HG02610 (cell line): ENCODE measurements around the gene CCDC194.

Experiments used
- ATAC-seq: cut with Tn5 transposase; IDR thresholded peaks from one replicate; pipeline ENCODE4 v1.9.1; 2021; ENCODE audit warnings: mild to moderate bottlenecking, moderate library complexity; ENCODE audit not compliant: unreplicated experiment

The CCDC194 gene, protein sequence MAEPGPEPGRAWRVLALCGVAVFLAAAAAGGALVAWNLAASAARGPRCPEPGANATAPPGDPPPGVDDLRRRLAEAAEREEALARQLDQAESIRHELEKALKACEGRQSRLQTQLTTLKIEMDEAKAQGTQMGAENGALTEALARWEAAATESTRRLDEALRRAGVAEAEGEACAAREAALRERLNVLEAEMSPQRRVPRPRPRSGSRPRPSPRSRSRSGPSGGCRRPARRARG

GRCh38 chr19:17393914-17394313 is at the start of gene CCDC194:
Gene CCDC194, minus strand, starts transcription at chr19:17394196. Its CDS starts 38 bp downstream, at chr19:17394158.
- ATAC-seq, result no peak

GRCh38 chr19:17441241-17442021 is 47.4 kb upstream of the CCDC194 start:
- no peak for ATAC-seq

DNA sequence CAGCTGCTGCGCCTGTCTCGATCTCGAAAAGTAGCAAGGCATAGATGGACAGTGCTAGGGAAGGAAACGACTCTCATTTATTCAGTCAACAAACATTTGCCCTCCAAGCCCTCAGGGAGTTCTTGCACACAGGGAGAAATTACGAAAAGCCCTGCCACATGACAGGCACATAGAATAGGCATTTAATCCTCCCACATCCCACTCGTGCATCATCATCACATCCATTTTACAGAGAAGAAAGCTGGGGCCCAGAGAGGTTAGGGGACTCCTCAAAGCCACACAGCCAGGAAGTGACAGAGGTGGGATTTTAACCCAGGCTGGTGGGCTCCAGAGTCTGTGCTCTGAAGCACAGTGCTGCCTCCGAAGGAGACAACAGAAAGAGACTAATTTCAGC is 42.9 kb upstream of the CCDC194 start:
- no peak for ATAC-seq

GRCh38 chr19:17436094-17436873 is 42.3 kb upstream of the CCDC194 start:
- ATAC-seq, result no peak

GRCh38 chr19:17435218-17435617 is 41.2 kb upstream of the CCDC194 start:
- ATAC-seq, result no peak

DNA sequence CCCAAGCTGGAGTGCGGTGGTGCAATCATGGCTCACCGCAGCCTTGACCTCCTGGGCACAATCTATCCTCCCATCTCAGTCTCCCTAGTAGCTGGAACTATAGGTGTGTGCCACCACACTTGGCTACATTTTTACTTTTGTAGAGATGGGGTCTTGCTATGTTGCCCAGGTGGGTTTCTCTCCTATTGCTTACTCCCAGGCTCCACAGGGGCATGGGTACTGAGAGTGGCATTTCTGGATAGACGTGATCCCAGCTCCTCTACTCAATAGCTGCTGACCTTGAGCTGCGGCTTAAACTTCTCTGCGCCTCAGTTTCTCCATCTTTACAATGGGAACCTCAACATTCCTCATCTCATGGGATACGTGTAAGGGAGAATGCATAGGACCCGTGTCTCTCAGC is 37.4 kb upstream of the CCDC194 start:
- ATAC-seq, result no peak

- ATAC-seq, result no peak
These were observed 35.7 kb upstream of the CCDC194 start for GRCh38 chr19:17429641-17430113.

GRCh38 chr19:17424743-17425365 is 30.9 kb upstream of the CCDC194 start:
- no peak for ATAC-seq

GRCh38 chr19:17423429-17424208 is 29.6 kb upstream of the CCDC194 start:
- ATAC-seq, result no peak

GRCh38 chr19:17421942-17422341 is 27.9 kb upstream of the CCDC194 start:
- no peak for ATAC-seq

DNA sequence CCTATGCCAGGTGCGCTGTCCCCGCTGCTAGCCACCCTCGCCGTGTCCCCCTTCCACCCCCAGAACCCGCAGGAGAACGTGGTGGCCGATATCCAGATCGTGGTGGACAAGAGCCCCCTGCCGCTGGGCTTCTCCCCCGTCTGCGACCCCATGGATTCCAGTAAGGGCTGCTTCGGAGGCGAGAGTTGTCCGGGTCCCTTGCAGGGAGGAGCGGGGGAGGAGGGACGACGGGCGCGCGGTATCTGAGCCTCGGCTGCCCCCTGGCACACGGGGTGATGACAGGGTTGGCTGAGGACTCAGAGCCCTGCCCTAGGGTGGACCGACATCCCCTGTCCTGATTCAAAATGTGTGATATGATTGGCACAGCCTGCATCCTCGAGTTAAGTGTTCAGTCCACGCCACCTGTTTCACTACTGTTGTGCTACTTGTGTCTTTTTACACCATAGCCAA is 26.5 kb upstream of the CCDC194 start:
- ATAC-seq, result no peak

DNA sequence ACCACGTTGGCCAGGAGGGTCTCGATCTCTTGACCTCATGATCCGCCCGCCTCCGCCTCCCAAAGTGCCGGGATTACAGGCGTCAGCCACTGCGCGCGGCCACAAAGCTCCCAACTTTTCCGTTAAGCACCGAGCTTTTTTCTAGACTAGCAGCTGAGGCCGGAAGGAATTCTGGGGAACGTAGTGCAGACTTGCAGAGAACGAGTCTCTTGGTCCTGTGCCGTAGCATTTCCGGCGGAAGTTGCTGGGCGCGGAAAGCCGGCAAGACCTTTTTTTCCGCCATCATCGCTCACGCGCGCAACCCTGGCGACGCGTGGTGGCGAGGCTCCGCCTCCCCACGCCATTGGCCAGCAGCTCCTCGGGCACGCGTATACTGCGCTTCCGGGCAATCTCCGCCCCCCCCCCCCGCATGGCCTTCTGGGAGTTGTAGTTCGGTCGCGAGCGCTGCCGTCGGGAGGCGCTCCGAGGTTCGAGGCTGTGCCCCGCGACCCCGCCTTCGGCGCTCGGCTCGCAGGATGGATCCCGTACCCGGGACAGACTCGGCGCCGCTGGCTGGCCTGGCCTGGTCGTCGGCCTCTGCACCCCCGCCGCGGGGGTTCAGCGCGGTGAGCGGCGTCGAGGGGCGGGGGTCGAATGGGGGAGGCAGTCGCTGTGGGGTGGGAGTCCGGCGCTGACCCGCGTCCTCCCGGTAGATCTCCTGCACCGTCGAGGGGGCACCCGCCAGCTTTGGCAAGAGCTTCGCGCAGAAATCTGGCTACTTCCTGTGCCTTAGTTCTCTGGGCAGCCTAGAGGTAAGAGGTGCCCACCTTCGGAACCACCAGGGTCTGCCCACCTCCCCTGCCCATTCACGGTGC is 25.9 kb upstream of the CCDC194 start, which contains the start of gene MVB12A:
MVB12A (plus strand) TSS at position 427 of the 854 bp plus-strand sequence; CDS start at position 516, 89 bp downstream.
- ATAC-seq, result peak; percentile 87

DNA sequence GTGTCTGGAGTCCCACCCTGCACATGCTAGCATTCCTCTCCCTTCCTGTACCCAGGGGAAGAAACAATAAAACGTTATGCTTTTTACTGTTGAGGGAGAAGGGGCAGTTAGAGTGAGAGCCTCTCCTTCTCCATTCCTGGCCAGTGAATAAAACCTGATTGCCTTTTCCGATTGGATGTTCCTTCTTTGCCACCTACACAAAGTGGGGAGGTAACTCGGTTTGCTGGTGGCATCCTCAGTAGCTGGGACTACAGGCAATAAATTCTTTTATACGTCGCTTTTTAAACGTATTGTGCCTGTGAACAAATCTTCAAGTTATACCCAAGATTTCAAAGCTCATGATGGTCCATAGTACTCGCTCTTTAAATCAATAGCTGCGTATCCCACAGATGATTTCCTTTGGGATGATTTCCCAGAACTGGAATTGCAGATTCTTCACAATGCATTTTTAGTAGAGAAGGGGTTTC is 25.2 kb upstream of the CCDC194 start:
- no peak for ATAC-seq

DNA sequence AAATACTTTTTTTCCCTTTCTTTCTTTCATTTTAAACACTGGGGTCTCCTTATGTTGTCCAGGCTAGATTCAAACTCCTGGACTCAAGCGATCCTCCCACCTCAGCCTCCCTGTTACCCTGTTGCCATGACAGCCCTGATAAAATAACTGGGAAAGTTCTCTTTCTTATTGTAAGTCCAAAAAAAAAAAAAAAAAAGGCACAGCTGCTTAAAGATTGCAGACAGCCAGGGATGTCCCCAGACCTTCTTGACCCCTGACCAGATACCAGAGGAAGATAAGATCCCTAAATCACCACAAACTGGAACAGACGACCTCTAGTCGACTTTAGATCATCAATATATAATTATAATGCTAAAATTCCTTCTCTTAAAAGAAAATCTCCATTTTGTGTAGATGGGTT is 24.7 kb upstream of the CCDC194 start:
- ATAC-seq, result no peak

- ATAC-seq, result no peak
These were observed 21.1 kb upstream of the CCDC194 start for GRCh38 chr19:17415121-17415520.

GRCh38 chr19:17414097-17414496 is 20.1 kb upstream of the CCDC194 start:
- no peak for ATAC-seq

GRCh38 chr19:17411801-17412200 is 17.8 kb upstream of the CCDC194 start:
- no peak for ATAC-seq

DNA sequence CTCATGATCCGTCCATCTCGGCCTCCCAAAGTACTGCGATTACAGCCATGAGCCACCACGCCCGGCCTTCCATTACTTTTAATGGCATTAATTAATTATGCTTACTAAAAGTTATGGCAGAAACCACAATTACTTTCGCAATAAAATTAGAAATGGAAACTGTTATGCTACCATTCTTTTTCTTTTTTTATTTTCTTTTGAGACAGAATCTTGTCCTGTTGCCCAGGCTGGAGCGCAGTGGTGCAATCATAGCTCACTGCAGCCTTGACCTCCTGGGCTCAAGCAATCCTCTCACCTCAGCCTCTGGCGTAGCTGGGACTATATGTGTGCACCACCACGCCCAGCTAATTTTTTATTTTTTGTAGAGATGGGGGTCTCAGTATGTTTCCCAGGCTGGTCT is 16.0 kb upstream of the CCDC194 start:
- ATAC-seq, result no peak

- no peak for ATAC-seq
These were observed 12.8 kb upstream of the CCDC194 start for GRCh38 chr19:17406887-17407196.
